NCI-H69 (cell line): ENCODE measurements around the gene COL8A2.
A peak's percentile ranks its signal among the peaks of the same experiment; 100 is the strongest.

Experiments used
- DNase-seq: peaks from one replicate; lab custom pipeline; 2025; lab: John Stamatoyannopoulos, UW

Gene COL8A2

GRCh38 chr1:36135796-36136195 is 10.8 kb upstream of the COL8A2 start:
- DNase-seq: no peak

- no peak for DNase-seq
Observed at GRCh38 chr1:36135330-36135667, 10.3 kb upstream of the COL8A2 start.

- peak; percentile 19 for DNase-seq
Observed at GRCh38 chr1:36134505-36135329, 9.7 kb upstream of the COL8A2 start.

- no peak for DNase-seq
Observed at GRCh38 chr1:36134031-36134430, 9.0 kb upstream of the COL8A2 start.

- DNase-seq: peak; percentile 7
Observed at GRCh38 chr1:36133484-36133883, 8.5 kb upstream of the COL8A2 start.

- no peak for DNase-seq
Observed at GRCh38 chr1:36132029-36132428, 7.0 kb upstream of the COL8A2 start.

GRCh38 chr1:36128905-36129206 is 3.8 kb upstream of the COL8A2 start:
- DNase-seq: no peak

- no peak for DNase-seq
Observed at GRCh38 chr1:36128126-36128904, 3.3 kb upstream of the COL8A2 start.

GRCh38 chr1:36126797-36127500 is 1.9 kb upstream of the COL8A2 start:
- DNase-seq: no peak

- DNase-seq: no peak
Observed at GRCh38 chr1:36126005-36126716, 1.1 kb upstream of the COL8A2 start.

GRCh38 chr1:36124404-36125128 is 456 bp downstream of the COL8A2 start:
- DNase-seq: no peak

GRCh38 chr1:36123356-36123755 is 1.7 kb downstream of the COL8A2 start:
- no peak for DNase-seq

GRCh38 chr1:36122062-36123030 is 2.7 kb downstream of the COL8A2 start:
- DNase-seq: no peak

GRCh38 chr1:36119456-36119855 is 5.6 kb downstream of the COL8A2 start:
- DNase-seq: no peak

GRCh38 chr1:36118447-36119204 is 6.4 kb downstream of the COL8A2 start:
- DNase-seq: no peak

- no peak for DNase-seq
Observed at GRCh38 chr1:36116901-36117300, 8.1 kb downstream of the COL8A2 start.

- no peak for DNase-seq
Observed at GRCh38 chr1:36115931-36116330, 9.1 kb downstream of the COL8A2 start.

- peak; percentile 64 for DNase-seq
Observed at GRCh38 chr1:36115200-36115669, 9.8 kb downstream of the COL8A2 start.

GRCh38 chr1:36114371-36114770 is 10.7 kb downstream of the COL8A2 start:
- DNase-seq: no peak

- DNase-seq: no peak
Observed at GRCh38 chr1:36112823-36113222, 12.2 kb downstream of the COL8A2 start.
